GM18505 (cell line): ENCODE measurements around the gene NOS3.

Experiments used
- ATAC-seq: cut with Tn5 transposase; IDR thresholded peaks from one replicate; pipeline ENCODE4 v1.9.1; 2021; ENCODE audit not compliant: unreplicated experiment
- POLR2A ChIP-seq: IDR thresholded peaks from 4 replicates; pipeline ENCODE4 v1.6.1; 2011; ENCODE audit warnings: borderline replicate concordance; ENCODE audit not compliant: insufficient read depth, insufficient read length; ENCODE audit errors: extremely low read depth

NOS3 gene

DNA sequence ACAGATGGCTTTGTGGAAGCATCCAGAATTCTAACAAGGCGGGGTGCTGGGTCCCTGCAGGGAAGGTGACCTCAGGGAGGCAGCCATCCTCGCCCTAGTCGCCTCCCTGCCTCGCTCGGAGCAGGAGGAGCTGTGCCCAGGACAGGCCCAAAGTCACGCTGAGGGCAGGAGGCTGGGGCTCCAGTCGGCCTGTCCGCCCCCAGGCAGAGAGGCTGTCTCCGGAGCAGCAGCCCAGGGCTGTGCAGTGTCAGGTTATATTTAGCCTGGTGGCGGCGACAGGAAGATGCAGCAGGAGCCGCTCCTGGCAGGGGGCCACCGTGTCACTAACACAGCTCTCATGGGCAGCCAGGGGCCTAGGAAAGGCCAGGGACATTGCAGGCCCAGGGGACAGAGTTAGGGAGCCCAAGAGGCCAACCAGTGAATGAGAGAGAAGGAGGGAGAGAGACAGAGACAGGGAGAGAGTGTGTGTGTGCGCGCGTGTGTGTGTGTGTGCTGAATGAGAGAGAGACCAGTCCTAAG, 26.2 kb upstream of the NOS3 start:
- ATAC-seq: no peak
- TF ChIP-seq POLR2A: no peak

- TF ChIP-seq POLR2A: no peak
- ATAC-seq: no peak
Observed at GRCh38 chr7:150965273-150965830, 25.5 kb upstream of the NOS3 start.

DNA sequence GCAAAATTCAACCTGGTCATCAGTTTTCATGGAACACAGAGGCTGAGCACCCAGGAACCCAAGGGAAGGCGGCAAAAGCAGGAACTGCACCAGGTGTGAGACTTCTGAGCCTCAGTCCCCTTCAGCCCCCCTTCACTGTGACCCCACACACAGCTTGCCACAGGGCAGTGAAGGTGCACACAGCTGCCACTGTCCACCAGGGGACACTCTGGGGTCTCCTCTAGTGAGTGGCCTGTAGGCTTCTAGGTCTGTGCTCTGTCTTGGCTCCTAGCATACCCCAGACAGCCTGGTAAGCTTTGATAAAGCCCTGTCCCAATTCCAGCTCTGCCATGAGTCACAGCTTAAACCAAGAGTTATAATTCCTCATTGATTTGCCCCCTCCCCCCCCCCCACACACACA, 24.8 kb upstream of the NOS3 start:
- TF ChIP-seq POLR2A: no peak
- no peak for ATAC-seq

- no peak for ATAC-seq
- TF ChIP-seq POLR2A: no peak
Observed at GRCh38 chr7:150967349-150967748, 23.5 kb upstream of the NOS3 start.

GRCh38 chr7:150968056-150968733, 22.6 kb upstream of the NOS3 start:
- ATAC-seq: no peak
- TF ChIP-seq POLR2A: no peak

DNA sequence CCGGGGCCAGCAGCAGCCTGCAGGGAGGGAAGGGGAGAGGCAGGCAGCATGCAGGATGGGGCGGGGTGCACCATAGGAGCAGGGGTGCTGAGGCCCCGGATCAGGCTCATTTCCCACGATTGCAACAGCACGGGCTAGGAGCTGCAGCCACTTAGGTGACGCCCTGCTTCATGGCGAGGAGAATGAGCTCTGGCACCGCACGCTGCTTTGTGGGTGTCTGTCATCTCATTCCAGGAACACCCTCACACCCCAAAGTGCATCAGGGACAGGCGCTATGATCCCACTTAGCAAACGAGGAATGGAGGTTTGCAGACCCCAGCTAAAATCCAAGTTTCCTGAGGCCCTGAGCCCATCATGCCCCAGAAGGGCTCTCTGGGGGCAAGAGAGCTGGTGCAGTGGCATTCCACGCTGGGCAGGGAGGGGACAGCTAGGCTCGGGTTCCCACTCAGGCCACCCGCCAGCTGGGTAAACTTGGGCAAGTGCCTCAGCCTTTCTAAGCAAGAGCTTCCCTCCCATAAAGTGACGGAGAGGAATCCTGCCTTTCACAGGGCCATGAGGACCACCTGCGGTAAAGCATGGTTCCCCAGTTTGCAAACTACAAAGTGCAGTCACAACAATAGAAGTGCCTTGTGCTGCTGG, 22.0 kb upstream of the NOS3 start:
- ATAC-seq: no peak
- TF ChIP-seq POLR2A: no peak

GRCh38 chr7:150969475-150969874, 21.3 kb upstream of the NOS3 start:
- ATAC-seq: no peak

GRCh38 chr7:150970424-150970823, 20.4 kb upstream of the NOS3 start:
- TF ChIP-seq POLR2A: no peak
- no peak for ATAC-seq

More at GRCh38 chr7:150969475-150969874, 21.3 kb upstream of the NOS3 start:
- no peak for TF ChIP-seq POLR2A

DNA sequence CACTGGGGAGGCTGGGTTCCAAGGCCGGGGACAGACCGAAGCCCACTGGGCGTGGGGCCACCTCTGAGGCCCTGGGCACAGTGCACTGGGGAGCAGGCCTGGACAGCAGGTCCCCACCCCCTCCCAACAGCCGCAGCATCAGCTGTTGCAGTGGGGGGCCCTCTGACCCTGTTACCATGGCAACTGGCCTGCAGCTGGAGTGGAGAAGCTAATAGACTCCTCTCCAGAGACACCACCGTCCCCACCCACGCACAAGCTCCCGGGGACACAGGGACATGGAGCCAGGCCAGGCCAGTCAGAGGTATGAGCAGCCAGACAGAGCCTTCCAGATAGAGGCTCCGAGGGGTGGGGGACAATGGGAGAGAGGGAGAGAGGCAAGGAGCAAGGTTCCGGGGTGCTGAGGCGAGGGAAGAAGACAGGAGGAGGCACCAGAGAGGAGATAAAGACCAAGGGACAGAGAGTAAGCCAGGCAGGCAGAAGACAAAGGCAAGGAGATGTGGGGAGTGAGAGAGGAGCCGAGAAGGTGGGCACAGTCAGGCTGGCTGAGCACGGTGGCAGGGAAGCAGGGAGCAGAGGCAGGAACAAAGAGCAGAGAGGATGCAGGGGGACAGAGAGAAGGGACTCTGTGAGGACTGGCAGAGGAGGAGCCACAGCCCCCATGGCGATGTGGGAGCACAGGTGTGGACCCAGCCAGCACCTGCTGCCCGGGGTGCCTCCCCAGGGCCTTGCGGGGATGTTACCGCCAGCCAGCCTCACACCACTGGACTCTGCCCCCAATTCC, 19.4 kb upstream of the NOS3 start:
- no peak for ATAC-seq
- no peak for TF ChIP-seq POLR2A

GRCh38 chr7:150972023-150972468, 18.8 kb upstream of the NOS3 start:
- ATAC-seq: no peak
- no peak for TF ChIP-seq POLR2A

GRCh38 chr7:150972741-150973140, 18.1 kb upstream of the NOS3 start:
- TF ChIP-seq POLR2A: no peak
- no peak for ATAC-seq

GRCh38 chr7:150973571-150974451, 17.0 kb upstream of the NOS3 start:
- no peak for TF ChIP-seq POLR2A
- no peak for ATAC-seq
